IMR-90 (cell line): Measurements from ENCODE around the gene ITPR2. TPM values are rescaled to one million over a fixed set of nuclear protein-coding genes. Genes with fewer than 3 reads are reported as not detected.

Source experiments
- ATAC-seq: fragments of 200-7000 bp; cut with Tn5 transposase; 2 replicates; pipeline ENCODE4 v1.9.1; 2020; ENCODE audit warnings: low read depth, mild to moderate bottlenecking, moderate library complexity
- BruUV-seq: library from RNA; stranded (reverse); fragments of 400-500 nt; replicated peaks from 2 replicates; lab custom pipeline; 2021; lab: Mats Ljungman, UMichigan
- CTCF ChIA-PET: fragments of 300-600 bp; formaldehyde crosslinking; extraction: SDS; loops from one replicate; lab custom pipeline; 2021; ENCODE audit warnings: antibody characterized with exemption; lab: Yijun Ruan, JAX
- POLR2A ChIA-PET: fragments of 300-600 bp; sonication (Branson Sonifier 250); formaldehyde crosslinking; loops from one replicate; lab custom pipeline; 2022; ENCODE audit warnings: antibody characterized with exemption; ENCODE audit not compliant: unreplicated experiment; lab: Charles Lee
- DNase-seq: peaks from one replicate; pipeline ENCODE4 v3.0.0; 2013
- H2AFZ ChIP-seq: replicated peaks from 2 replicates; pipeline ENCODE3; 2013; ENCODE audit warnings: low read length, mild to moderate bottlenecking; ENCODE audit not compliant: poor library complexity
- H2AK5ac ChIP-seq: 2 replicates; pipeline ENCODE4 v1.6.1; 2013; ENCODE audit warnings: low read depth, low read length, inconsistent platforms
- H2AK9ac ChIP-seq: replicated peaks from 2 replicates; pipeline ENCODE3; 2013; ENCODE audit warnings: mild to moderate bottlenecking, low read depth, low read length, moderate library complexity; ENCODE audit not compliant: poor library complexity
- H2BK120ac ChIP-seq: 2 replicates; pipeline ENCODE4 v1.6.1; 2013; ENCODE audit warnings: low read depth, low read length, inconsistent platforms
- H2BK15ac ChIP-seq: 3 replicates; pipeline ENCODE4 v1.6.1; 2013; ENCODE audit warnings: low read depth, low read length, inconsistent platforms
- H2BK20ac ChIP-seq: 2 replicates; pipeline ENCODE4 v1.6.1; 2013; ENCODE audit warnings: low read depth, mild to moderate bottlenecking, inconsistent platforms, low read length, moderate library complexity
- H2BK5ac ChIP-seq: 2 replicates; pipeline ENCODE4 v1.6.1; 2013; ENCODE audit warnings: mild to moderate bottlenecking, low read depth, low read length, inconsistent platforms; ENCODE audit not compliant: poor library complexity, severe bottlenecking
- H3K14ac ChIP-seq: replicated peaks from 2 replicates; pipeline ENCODE4 v1.6.1; 2013; ENCODE audit warnings: low read depth, low read length, inconsistent platforms
- H3K18ac ChIP-seq: 2 replicates; pipeline ENCODE4 v1.6.1; 2013; ENCODE audit warnings: low read depth, low read length, control low read depth
- H3K23ac ChIP-seq: 2 replicates; pipeline ENCODE4 v1.6.1; 2013; ENCODE audit warnings: low read depth, low read length, inconsistent platforms
- H3K27ac ChIP-seq: 2 replicates; pipeline ENCODE4 v1.5.1; 2013; ENCODE audit warnings: mild to moderate bottlenecking, control low read depth, low read length; ENCODE audit not compliant: insufficient read depth
- H3K27me3 ChIP-seq: 2 replicates; pipeline ENCODE4 v1.6.1; 2013; ENCODE audit warnings: low read length; ENCODE audit not compliant: control insufficient read depth, insufficient read depth
- H3K36me3 ChIP-seq: 2 replicates; pipeline ENCODE4 v1.6.1; 2013; ENCODE audit warnings: low read length, mixed read lengths; ENCODE audit not compliant: control insufficient read depth, insufficient read depth
- H3K4ac ChIP-seq: 2 replicates; pipeline ENCODE4 v1.6.1; 2013; ENCODE audit warnings: low read depth, low read length, inconsistent platforms
- H3K4me1 ChIP-seq: 2 replicates; pipeline ENCODE4 v1.6.1; 2013; ENCODE audit warnings: low read length, mixed read lengths; ENCODE audit not compliant: control insufficient read depth, insufficient read depth
- H3K4me2 ChIP-seq: 2 replicates; pipeline ENCODE4 v1.6.1; 2013; ENCODE audit warnings: low read depth, mild to moderate bottlenecking, control low read depth, low read length, moderate library complexity
- H3K4me3 ChIP-seq: 2 replicates; pipeline ENCODE4 v1.5.1; 2013; ENCODE audit warnings: low read depth, mild to moderate bottlenecking, control low read depth, low read length, moderate library complexity; ENCODE audit not compliant: insufficient read depth
- H3K56ac ChIP-seq: 2 replicates; pipeline ENCODE4 v1.6.1; 2013; ENCODE audit warnings: low read length, inconsistent platforms; ENCODE audit not compliant: insufficient read depth; ENCODE audit errors: extremely low read depth
- H3K79me1 ChIP-seq, 2 experiments: 2 replicates each; pipeline ENCODE4 v1.6.1; 2013; ENCODE audit warnings: low read length in 2 of 2, inconsistent platforms in 1 of 2, low read depth in 1 of 2
- H3K9ac ChIP-seq: 2 replicates; pipeline ENCODE4 v1.6.1; 2013; ENCODE audit warnings: low read depth, low read length, control low read depth
- H3K9me1 ChIP-seq: 2 replicates; pipeline ENCODE4 v1.6.1; 2013; ENCODE audit warnings: low read length, inconsistent platforms; ENCODE audit not compliant: insufficient read depth
- H3K9me3 ChIP-seq: 2 replicates; pipeline ENCODE4 v1.6.1; 2013; ENCODE audit warnings: low read length; ENCODE audit not compliant: control insufficient read depth, insufficient read depth
- H4K20me1 ChIP-seq: 2 replicates; pipeline ENCODE4 v1.6.1; 2013; ENCODE audit warnings: low read length, inconsistent platforms; ENCODE audit not compliant: insufficient read depth
- H4K5ac ChIP-seq: 2 replicates; pipeline ENCODE4 v1.6.1; 2013; ENCODE audit warnings: mild to moderate bottlenecking, low read depth, low read length, control low read depth
- H4K8ac ChIP-seq, 2 experiments: 2 replicates each; pipeline ENCODE4 v1.6.1; 2013; ENCODE audit warnings: low read depth in 2 of 2, low read length in 2 of 2, control low read depth in 1 of 2, inconsistent platforms in 1 of 2
- H4K91ac ChIP-seq: 2 replicates; pipeline ENCODE4 v1.6.1; 2013; ENCODE audit warnings: low read depth, low read length, inconsistent platforms; ENCODE audit not compliant: insufficient read depth
- BHLHE40 ChIP-seq: fragments of 150-350 bp; IDR thresholded peaks from 2 replicates; pipeline ENCODE4 v1.6.1; 2016; ENCODE audit warnings: mild to moderate bottlenecking, low read depth, low read length
- CEBPB ChIP-seq: IDR thresholded peaks from 2 replicates; pipeline ENCODE4 v1.6.1; 2012; ENCODE audit warnings: low read depth, low read length, improper control_type of control experiment
- CHD1 ChIP-seq: IDR thresholded peaks from 2 replicates; pipeline ENCODE4 v1.6.1; 2012; ENCODE audit warnings: low read depth, low read length, improper control_type of control experiment
- POLR2A ChIP-seq: IDR thresholded peaks from 2 replicates; pipeline ENCODE4 v1.6.1; 2012; ENCODE audit warnings: mild to moderate bottlenecking, low read depth, low read length
- RCOR1 ChIP-seq: IDR thresholded peaks from 2 replicates; pipeline ENCODE4 v1.6.1; 2012; ENCODE audit warnings: mild to moderate bottlenecking, low read length, improper control_type of control experiment; ENCODE audit not compliant: insufficient replicate concordance
- SMC3 ChIP-seq: fragments of 150-350 bp; IDR thresholded peaks from 2 replicates; pipeline ENCODE4 v1.6.1; 2016; ENCODE audit warnings: low read depth, mild to moderate bottlenecking, antibody characterized with exemption, low read length, moderate library complexity
- WGBS, 2 experiments: methylation state at CpG; one replicate each; pipeline versions ENCODE4 v1.1.5 to v1.1.7; 2013; ENCODE audit warnings: missing lambda C conversion rate in 2 of 2; ENCODE audit not compliant: insufficient read length in 1 of 2; ENCODE audit errors: extremely low coverage in 2 of 2; 5-methylcytosine and 5-hydroxymethylcytosine counted together
- dilution Hi-C: fragments of 300-500 bp; cut with HindIII; formaldehyde crosslinking; loops from one replicate; pipeline ENCODE4 v1.14.3; 2018; ENCODE audit warnings: low sequenced_read_pairs; ENCODE audit not compliant: unreplicated experiment
- in situ Hi-C: fragments of 300-500 bp; cut with MboI; formaldehyde crosslinking; loops from 3 replicates; pipeline ENCODE4 v1.14.3; 2019; ENCODE audit warnings: low sequenced_read_pairs, inconsistent platforms, mixed read lengths
- intact Hi-C: fragments of 100-400 bp; cut with micrococcal nuclease; formaldehyde crosslinking; loops from 2 replicates; pipeline ENCODE4 v1.10.0; 2022
- polyA plus RNA-seq, 3 experiments: library from polyadenylated mRNA; depleted of rRNA; stranded (reverse); fragments of >200 nt; gene quantifications; 2 replicates each; pipeline ENCODE4 v1.2.3, GENCODE V29; 2012; ENCODE audit warnings: low replicate concordance in 1 of 3
- total RNA-seq: library from RNA; depleted of rRNA; stranded (reverse); fragments of >200 nt; gene quantifications from 2 replicates; pipeline ENCODE4 v1.2.3, GENCODE V29; 2012
- TF ChIP-seq, protein P1 (sequence below): conservative IDR thresholded peaks from 2 replicates; pipeline ENCODE4 v1.5.1; 2012; ENCODE audit warnings: mild to moderate bottlenecking, low read depth, low read length, improper control_type of control experiment

Gene ITPR2
- total and polyA plus RNA-seq, 2 of the 4 experiments (the other 2 are of a cell fraction), result 1.2 to 9.0 TPM

DNA sequence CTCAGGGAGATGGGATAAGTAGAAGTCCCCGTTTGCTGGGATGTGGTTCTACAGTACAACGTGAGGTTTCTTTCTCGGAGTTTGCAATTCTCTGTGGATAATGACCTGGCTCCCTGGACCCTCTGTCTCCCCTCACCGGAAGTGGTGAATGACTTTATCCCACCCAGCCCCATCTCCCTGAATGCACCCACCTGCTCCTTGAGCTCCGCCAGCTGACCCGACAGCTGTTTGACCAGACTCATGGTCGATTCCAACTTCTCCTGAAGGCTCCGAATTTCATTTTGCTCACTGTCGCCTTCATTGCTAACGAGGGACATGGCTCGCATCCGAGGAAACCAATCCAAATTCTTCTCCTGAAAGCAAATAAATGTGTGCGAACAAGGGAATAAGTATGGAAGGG is 493.0 kb downstream of the ITPR2 start:
- CTCF ChIA-PET, result interaction anchor here (0.6 kb wide), 1 partner anchor 1197 kb away, joined by 7 read pairs; no protein-coding TSS in a partner anchor
- Histone ChIP-seq H3K79me1 (no peaks in the 10 kb centered on the region), H3K4ac (peak overlapping the region; percentile 48; the same call in 1 of the 2 replicates), H2BK20ac (no peak overlapping the region), H3K9ac (no peak overlapping the region), H3K4me3 (no peak overlapping the region), H2BK120ac (no peak overlapping the region), H3K9me1 (peaks cover 10% of the 10 kb centered on the region; the same call in 1 of the 2 replicates), H3K27me3 (no peaks in the 10 kb centered on the region), H3K18ac (no peak overlapping the region), H3K4me2 (no peak overlapping the region), H2BK5ac (no peak overlapping the region), H3K9me3 (no peaks in the 10 kb centered on the region), H3K27ac (no peak overlapping the region), H4K20me1 (no peaks in the 10 kb centered on the region), H3K23ac (no peak overlapping the region), H2BK15ac (no peak overlapping the region), H3K56ac (no peak overlapping the region), H3K36me3 (no peaks in the 10 kb centered on the region), H2AK9ac (peak overlapping the region; percentile 55), H4K91ac (no peak overlapping the region), H3K4me1 (peaks cover 2% of the 10 kb centered on the region; the same call in 1 of the 2 replicates), H4K8ac (no peak overlapping the region), H4K5ac (no peak overlapping the region), H3K14ac (no peak overlapping the region), H2AK5ac (no peak overlapping the region), H2AFZ (no peak overlapping the region)
- POLR2A ChIA-PET, result no interaction called here
- dilution Hi-C loops, result no loop called here
- intact Hi-C loops, result loop anchor here (2.0 kb wide), 1 partner anchor 65 kb away; no protein-coding TSS in a partner anchor
- TF ChIP-seq POLR2A (no peak), RCOR1 (no peak), SMC3 (no peak), CHD1 (no peak), BHLHE40 (no peak), CEBPB (no peak)
- TF ChIP-seq, protein P1, sequence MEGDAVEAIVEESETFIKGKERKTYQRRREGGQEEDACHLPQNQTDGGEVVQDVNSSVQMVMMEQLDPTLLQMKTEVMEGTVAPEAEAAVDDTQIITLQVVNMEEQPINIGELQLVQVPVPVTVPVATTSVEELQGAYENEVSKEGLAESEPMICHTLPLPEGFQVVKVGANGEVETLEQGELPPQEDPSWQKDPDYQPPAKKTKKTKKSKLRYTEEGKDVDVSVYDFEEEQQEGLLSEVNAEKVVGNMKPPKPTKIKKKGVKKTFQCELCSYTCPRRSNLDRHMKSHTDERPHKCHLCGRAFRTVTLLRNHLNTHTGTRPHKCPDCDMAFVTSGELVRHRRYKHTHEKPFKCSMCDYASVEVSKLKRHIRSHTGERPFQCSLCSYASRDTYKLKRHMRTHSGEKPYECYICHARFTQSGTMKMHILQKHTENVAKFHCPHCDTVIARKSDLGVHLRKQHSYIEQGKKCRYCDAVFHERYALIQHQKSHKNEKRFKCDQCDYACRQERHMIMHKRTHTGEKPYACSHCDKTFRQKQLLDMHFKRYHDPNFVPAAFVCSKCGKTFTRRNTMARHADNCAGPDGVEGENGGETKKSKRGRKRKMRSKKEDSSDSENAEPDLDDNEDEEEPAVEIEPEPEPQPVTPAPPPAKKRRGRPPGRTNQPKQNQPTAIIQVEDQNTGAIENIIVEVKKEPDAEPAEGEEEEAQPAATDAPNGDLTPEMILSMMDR, result no peak
- WGBS, 2 experiments, result 100% methylated on average over 2 of the region's 13 CpGs; no CpG with 5 or more reads in 1 of the 2 experiments
- no TSS peak for BruUV-seq
- DNase-seq (no peak), ATAC-seq (no peak)
- in situ Hi-C loops, result no loop called here
